Testis (tissue), 3 donors: ENCODE measurements around the gene SCEL. TPM values are rescaled to one million over a fixed set of nuclear protein-coding genes. Genes with fewer than 3 reads are reported as not detected.

ENCODE experiments used
- DNase-seq: peaks from one replicate; pipeline ENCODE4 v3.0.0-alpha.2; 2019
- H3K27ac ChIP-seq, 2 donors: fragments of 200-600 bp; sonication (generic); one replicate each; pipeline ENCODE4 v1.5.1; 2019
- H3K27me3 ChIP-seq: fragments of 200-600 bp; sonication (generic); one replicate; pipeline ENCODE4 v1.5.1; 2019
- H3K36me3 ChIP-seq: fragments of 200-600 bp; sonication (generic); one replicate; pipeline ENCODE4 v1.5.1; 2017; ENCODE audit warnings: low read depth; ENCODE audit errors: missing control alignments
- H3K4me1 ChIP-seq: fragments of 200-600 bp; sonication (generic); one replicate; pipeline ENCODE4 v1.5.1; 2019
- H3K4me3 ChIP-seq, 2 donors: fragments of 200-600 bp; sonication (generic); one replicate each; pipeline ENCODE4 v1.5.1; 2017 to 2019
- H3K9me3 ChIP-seq: fragments of 200-600 bp; sonication (generic); one replicate; pipeline ENCODE4 v1.5.1; 2017
- CTCF ChIP-seq, 3 experiments: fragments of 450-650 bp in 2 of 3; fragments of 200-600 bp in 1 of 3; sonication (generic) in 1 of 3; IDR thresholded peaks; one replicate each; pipeline ENCODE4 v1.5.1; 2016 to 2019; ENCODE audit warnings: antibody characterized with exemption in 3 of 3, mild to moderate bottlenecking in 2 of 3, moderate library complexity in 1 of 3
- POLR2A ChIP-seq: fragments of 450-650 bp; IDR thresholded peaks from one replicate; pipeline ENCODE4 v1.6.1; 2017; ENCODE audit warnings: antibody characterized with exemption, mild to moderate bottlenecking, moderate library complexity
- WGBS, 2 donors: methylation state at CpG; one replicate each; pipeline ENCODE4 v1.1.5; 2018; 5-methylcytosine and 5-hydroxymethylcytosine counted together
- intact Hi-C: fragments of 100-400 bp; cut with DNase I; formaldehyde crosslinking; loops from one replicate; pipeline ENCODE4 v1.15.1; 2023; ENCODE audit warnings: low total_unique reads
- polyA plus RNA-seq: library from polyadenylated mRNA; stranded (reverse); fragments of 350-450 nt; fragmentation: Illumina TruSeq; extraction: RNeasy Lipid Tissue Mini Kit (QIAGEN cat#74804); gene quantifications from one replicate; pipeline ENCODE4 v1.2.3, GENCODE V29; 2014; ENCODE audit warnings: low read depth, low replicate concordance; ENCODE audit not compliant: insufficient read depth
- small RNA-seq, 2 donors: library from RNA; depleted of rRNA; stranded (forward); fragments of <200 nt; gene quantifications; one replicate each; pipeline ENCODE3, GENCODE V24; 2016
- total RNA-seq, 2 donors: library from RNA; depleted of rRNA; stranded (reverse); fragments of >200 nt; gene quantifications; one replicate each; pipeline ENCODE4 v1.2.3, GENCODE V29; 2016

The SCEL gene
- total and polyA plus RNA-seq, 3 donors from 2014 or later = 2.5 to 3.5 (median 2.5) TPM

- TF ChIP-seq POLR2A (no peak), CTCF (IDR thresholded peaks at IDR 0.05) (no peak)
- Histone ChIP-seq H3K36me3 (no peaks in the 10 kb centered on the region), H3K4me1 (peaks cover 10% of the 10 kb centered on the region), H3K27me3 (no peaks in the 10 kb centered on the region), H3K9me3 (no peaks in the 10 kb centered on the region), H3K4me3 (no peak overlapping the region), H3K27ac (peak overlapping the region in 1 of 2 donors; percentile 44)
- DNase-seq = no peak
- WGBS, 2 donors = 43 to 57% methylated on average over 2 of the region's 2 CpGs
- intact Hi-C loops = no loop called here
Measured at GRCh38 chr13:77693449-77693940, 158.0 kb downstream of the SCEL start.

Small RNA genes within 50 kb of the gene (small RNA-seq; reads per million reads assigned to genes)
- 0 reads per million in 2 donors for gene RNY3P7
- 0 reads per million in 2 donors for gene SPTLC1P5

Other genes starting within 250 kb of the SCEL start
- 100 to 1,000 TPM; 188 to 195 TPM for gene MYCBP2, start 208.6 kb upstream of the SCEL start, total RNA-seq
- 69.8 TPM for gene MYCBP2, start 208.6 kb upstream of the SCEL start, polyA plus RNA-seq
- gene SLAIN1, start 162.0 kb downstream of the SCEL start, total RNA-seq = 100 to 1,000 TPM; 114 to 149 TPM
- 73.1 TPM for gene SLAIN1, start 162.0 kb downstream of the SCEL start, polyA plus RNA-seq